RWPE2 (cell line): Measurements from ENCODE around the gene PTPRN2.
"Not testable (repeated sequence)": the region's sequence is repeated elsewhere in the genome, so short reads cannot be mapped to it uniquely, and the experiment has no call there.

ENCODE experiments used
- ATAC-seq: fragments of 200-7000 bp; cut with Tn5 transposase; 3 replicates; pipeline ENCODE4 v1.9.1; 2021; ENCODE audit warnings: low read depth
- DNase-seq: peaks from one replicate; pipeline ENCODE4 v3.0.0-alpha.2; 2020; ENCODE audit warnings: low spot score
- H3K27ac ChIP-seq: fragments of 450-650 bp; 2 replicates; pipeline ENCODE4 v1.5.1; 2017; ENCODE audit warnings: mild to moderate bottlenecking; ENCODE audit not compliant: poor library complexity, severe bottlenecking
- H3K27me3 ChIP-seq: fragments of 250-450 bp; sonication (Bioruptor Pico); 2 replicates; pipeline ENCODE4 v1.5.1; 2021; ENCODE audit warnings: mild to moderate bottlenecking, moderate library complexity; ENCODE audit not compliant: insufficient read depth, poor library complexity, severe bottlenecking
- H3K36me3 ChIP-seq: fragments of 250-450 bp; sonication (Bioruptor Pico); 2 replicates; pipeline ENCODE4 v1.5.1; 2020; ENCODE audit warnings: low read depth, mild to moderate bottlenecking, moderate library complexity
- H3K4me1 ChIP-seq: fragments of 250-450 bp; sonication (Bioruptor Pico); 2 replicates; pipeline ENCODE4 v1.5.1; 2021; ENCODE audit warnings: mild to moderate bottlenecking, moderate library complexity; ENCODE audit not compliant: insufficient read depth, poor library complexity, severe bottlenecking
- H3K4me3 ChIP-seq: fragments of 250-450 bp; sonication (Bioruptor Pico); 2 replicates; pipeline ENCODE4 v1.5.1; 2021; ENCODE audit warnings: mild to moderate bottlenecking, moderate library complexity; ENCODE audit not compliant: severe bottlenecking
- H3K9me3 ChIP-seq: fragments of 250-450 bp; sonication (Bioruptor Pico); 2 replicates; pipeline ENCODE4 v1.5.1; 2021; ENCODE audit warnings: mild to moderate bottlenecking, moderate library complexity; ENCODE audit not compliant: severe bottlenecking
- TF ChIP-seq, protein P1 (sequence below): fragments of 450-650 bp; IDR thresholded peaks from one replicate; pipeline ENCODE4 v1.5.1; 2017; ENCODE audit warnings: mild to moderate bottlenecking, moderate library complexity; ENCODE audit not compliant: poor library complexity, severe bottlenecking

The PTPRN2 gene

DNA sequence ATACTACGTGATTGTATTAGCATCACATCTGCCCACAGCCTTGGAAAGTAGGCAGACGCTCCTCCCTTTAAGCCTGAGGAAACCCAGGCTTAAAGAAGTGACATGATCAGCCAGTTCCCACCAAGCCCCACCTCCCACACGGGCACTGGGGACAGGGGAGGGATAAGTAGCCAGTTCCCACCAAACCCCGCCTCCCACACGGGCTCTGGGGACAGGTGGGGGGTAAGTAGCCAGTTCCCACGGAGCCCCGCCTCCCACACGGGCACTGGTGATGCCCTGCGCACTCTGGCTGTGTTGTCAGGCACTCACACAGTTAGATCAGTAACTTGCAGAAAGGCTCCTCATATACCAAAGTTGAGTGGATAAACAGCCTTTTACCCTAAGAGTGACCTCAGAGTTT, 606.8 kb downstream of the PTPRN2 start:
- H3K27me3 ChIP-seq: no peaks in the 10 kb centered on the region
- no peak overlapping the region for H3K27ac ChIP-seq
- H3K4me1 ChIP-seq: no peaks in the 10 kb centered on the region
- H3K4me3 ChIP-seq: no peak overlapping the region
- peaks cover 2% of the 10 kb centered on the region for H3K9me3 ChIP-seq
- DNase-seq (peak; percentile 9), ATAC-seq (no peak)
- no peaks in the 10 kb centered on the region for H3K36me3 ChIP-seq
- TF ChIP-seq, protein P1, sequence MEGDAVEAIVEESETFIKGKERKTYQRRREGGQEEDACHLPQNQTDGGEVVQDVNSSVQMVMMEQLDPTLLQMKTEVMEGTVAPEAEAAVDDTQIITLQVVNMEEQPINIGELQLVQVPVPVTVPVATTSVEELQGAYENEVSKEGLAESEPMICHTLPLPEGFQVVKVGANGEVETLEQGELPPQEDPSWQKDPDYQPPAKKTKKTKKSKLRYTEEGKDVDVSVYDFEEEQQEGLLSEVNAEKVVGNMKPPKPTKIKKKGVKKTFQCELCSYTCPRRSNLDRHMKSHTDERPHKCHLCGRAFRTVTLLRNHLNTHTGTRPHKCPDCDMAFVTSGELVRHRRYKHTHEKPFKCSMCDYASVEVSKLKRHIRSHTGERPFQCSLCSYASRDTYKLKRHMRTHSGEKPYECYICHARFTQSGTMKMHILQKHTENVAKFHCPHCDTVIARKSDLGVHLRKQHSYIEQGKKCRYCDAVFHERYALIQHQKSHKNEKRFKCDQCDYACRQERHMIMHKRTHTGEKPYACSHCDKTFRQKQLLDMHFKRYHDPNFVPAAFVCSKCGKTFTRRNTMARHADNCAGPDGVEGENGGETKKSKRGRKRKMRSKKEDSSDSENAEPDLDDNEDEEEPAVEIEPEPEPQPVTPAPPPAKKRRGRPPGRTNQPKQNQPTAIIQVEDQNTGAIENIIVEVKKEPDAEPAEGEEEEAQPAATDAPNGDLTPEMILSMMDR: no peak

GRCh38 chr7:157980341-157980731, 607.3 kb downstream of the PTPRN2 start:
- not testable (repeated sequence) for H3K4me3 ChIP-seq, H3K27me3 ChIP-seq, H3K36me3 ChIP-seq, H3K27ac ChIP-seq, H3K4me1 ChIP-seq, ATAC-seq, H3K9me3 ChIP-seq
- DNase-seq: peak; percentile 8

DNA sequence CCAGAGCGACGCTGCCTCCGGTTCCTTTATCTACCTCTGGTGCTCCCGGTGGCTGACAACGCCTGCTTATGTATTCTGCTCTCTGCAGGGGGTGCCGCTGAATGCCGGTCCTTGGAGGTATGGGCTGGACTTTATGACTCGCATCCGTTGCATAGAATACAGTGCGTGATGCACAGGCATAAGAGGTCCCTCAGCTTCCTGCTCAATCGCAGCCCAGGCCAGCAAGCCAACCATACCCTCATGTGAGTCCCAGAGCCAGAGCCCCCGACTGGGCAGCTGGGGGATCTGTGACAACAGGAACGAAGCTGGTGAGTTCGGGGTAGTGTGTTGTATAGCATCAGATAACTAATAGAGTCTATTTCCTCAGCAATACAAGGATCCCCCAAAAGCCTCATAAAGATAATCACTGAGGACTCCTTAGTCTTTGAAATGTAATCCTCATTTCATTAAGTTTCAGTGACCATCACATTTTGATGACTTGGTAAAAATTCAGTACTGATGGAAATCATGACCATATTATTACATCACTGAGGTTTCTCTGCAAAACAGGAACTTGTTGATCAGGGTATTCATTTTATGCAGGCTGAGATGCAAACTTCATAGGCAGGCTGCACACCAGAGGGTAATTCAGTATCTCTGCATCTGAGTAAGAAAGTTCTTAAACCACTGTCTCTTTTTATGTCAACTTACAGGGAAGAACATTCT, 607.8 kb downstream of the PTPRN2 start:
- TF ChIP-seq, protein P1: no peak
- Histone ChIP-seq H3K4me1 (no peaks in the 10 kb centered on the region), H3K36me3 (no peaks in the 10 kb centered on the region), H3K27ac (no peak overlapping the region), H3K4me3 (no peak overlapping the region), H3K27me3 (no peaks in the 10 kb centered on the region), H3K9me3 (peaks cover 3% of the 10 kb centered on the region)
- DNase-seq (peak; percentile 17), ATAC-seq (no peak)

DNA sequence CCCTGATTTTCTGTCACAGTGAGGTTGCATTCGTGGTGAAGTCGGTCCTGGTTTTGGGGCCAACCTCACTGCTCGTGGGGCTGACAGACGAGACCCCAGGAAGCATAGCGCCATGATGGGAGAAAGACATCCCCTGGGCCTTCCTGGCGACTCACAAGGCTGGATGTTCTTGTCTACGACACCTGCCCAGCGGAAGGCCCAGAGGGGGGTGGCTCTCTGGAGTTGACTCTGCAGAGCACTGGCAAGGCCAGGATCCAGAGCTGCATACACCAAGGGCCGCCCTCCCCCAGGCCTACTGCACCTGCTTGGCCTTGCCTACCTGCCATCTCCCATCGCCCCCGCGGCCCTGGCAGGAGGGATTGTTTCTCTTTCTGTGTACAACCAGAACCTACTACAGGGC, 608.9 kb downstream of the PTPRN2 start:
- Histone ChIP-seq H3K27me3 (no peaks in the 10 kb centered on the region), H3K4me3 (no peak overlapping the region), H3K27ac (no peak overlapping the region), H3K9me3 (peaks cover 5% of the 10 kb centered on the region), H3K36me3 (no peaks in the 10 kb centered on the region), H3K4me1 (no peaks in the 10 kb centered on the region)
- ATAC-seq: no peak
- TF ChIP-seq, protein P1: no peak
- DNase-seq: peak; percentile 50

DNA sequence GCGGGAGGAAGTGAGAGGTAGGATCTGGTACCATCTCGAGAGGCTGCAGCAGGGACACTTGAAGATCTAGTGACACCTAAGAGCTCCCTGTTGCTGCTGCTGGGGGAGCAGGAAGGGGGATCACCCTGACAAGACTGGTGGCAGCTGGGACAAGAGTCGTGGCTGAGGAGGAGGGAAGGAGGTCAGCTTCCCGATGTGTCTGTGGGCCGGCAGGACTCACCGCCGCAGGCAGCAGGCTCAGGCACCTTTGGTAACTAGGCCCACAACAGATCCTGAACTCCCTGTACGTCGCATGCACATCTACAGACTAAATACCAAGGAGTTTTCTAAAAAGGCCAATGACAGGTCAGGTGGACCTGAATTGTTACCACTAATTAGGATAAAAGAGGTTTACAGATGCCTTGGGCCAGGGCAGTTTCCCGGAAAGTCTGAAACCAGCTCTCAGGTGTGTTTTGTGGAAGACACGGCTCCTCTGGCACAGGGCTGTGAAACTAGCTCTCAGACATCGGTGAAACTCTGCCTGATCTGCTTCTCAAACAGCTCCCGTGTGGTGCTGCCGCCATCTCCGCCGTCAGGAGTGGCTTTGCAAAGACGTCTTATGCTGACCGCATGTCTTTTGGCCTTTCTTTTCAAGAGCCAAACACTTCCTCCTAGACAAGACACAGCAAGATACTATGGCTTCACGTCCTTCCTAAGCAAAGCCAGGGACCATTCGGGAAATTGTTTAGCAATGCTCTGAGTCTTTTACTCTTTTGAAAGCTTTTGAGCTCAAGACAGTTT, 609.7 kb downstream of the PTPRN2 start:
- TF ChIP-seq, protein P1: no peak

More for the DNA sequence above, 609.7 kb downstream of the PTPRN2 start:
- no peak overlapping the region for H3K4me3 ChIP-seq
- H3K4me1 ChIP-seq: no peaks in the 10 kb centered on the region
- DNase-seq: peak; percentile 19
- H3K36me3 ChIP-seq: no peaks in the 10 kb centered on the region
- ATAC-seq: no peak
- H3K9me3 ChIP-seq: peaks cover 5% of the 10 kb centered on the region
- no peak overlapping the region for H3K27ac ChIP-seq
- no peaks in the 10 kb centered on the region for H3K27me3 ChIP-seq
